ENCODE results near the gene EVI5.

DNA sequence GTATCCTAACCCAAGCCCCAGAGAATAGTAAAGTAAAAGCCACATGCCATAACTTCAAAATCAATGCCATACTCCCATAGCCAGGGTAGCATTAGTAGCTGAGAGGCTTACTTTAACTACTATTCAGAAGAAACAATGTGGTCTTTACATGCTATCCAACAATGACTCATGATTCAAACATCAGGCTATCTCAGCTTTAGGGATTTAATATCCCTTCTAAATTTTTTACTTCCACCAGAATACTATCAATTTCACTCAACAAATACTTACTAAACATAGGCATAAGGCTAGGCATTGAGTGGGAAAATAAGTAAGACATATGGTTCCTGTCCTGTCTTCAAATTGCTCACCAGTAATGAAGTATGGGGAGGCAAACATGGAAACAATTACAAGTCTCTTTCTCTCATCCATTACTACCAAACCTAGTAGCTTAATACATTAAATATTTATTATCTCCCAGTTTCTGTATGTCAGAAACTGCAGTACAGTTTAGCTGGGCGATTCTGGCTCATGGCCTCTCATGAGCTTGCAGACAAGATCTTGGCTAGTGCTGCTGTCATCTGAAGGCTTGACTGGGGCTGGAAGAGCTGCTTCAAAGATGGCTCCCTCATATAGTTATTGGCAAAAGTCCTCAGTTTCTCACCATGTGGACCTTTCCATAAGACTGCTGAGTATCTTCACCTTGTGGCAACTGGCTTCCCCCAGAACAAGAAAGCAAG lies 30.7 kb downstream of the EVI5 start:
- TF ChIP-seq, protein P1, sequence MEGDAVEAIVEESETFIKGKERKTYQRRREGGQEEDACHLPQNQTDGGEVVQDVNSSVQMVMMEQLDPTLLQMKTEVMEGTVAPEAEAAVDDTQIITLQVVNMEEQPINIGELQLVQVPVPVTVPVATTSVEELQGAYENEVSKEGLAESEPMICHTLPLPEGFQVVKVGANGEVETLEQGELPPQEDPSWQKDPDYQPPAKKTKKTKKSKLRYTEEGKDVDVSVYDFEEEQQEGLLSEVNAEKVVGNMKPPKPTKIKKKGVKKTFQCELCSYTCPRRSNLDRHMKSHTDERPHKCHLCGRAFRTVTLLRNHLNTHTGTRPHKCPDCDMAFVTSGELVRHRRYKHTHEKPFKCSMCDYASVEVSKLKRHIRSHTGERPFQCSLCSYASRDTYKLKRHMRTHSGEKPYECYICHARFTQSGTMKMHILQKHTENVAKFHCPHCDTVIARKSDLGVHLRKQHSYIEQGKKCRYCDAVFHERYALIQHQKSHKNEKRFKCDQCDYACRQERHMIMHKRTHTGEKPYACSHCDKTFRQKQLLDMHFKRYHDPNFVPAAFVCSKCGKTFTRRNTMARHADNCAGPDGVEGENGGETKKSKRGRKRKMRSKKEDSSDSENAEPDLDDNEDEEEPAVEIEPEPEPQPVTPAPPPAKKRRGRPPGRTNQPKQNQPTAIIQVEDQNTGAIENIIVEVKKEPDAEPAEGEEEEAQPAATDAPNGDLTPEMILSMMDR (IDR thresholded peaks at IDR 0.05) = no peak
- TF ChIP-seq POLR2A (IDR thresholded peaks at IDR 0.05) (no peak), EP300 (IDR thresholded peaks at IDR 0.05) (no peak)

All from tibial nerve (tissue), 4 donors.